ENCODE measurements around the gene FOXG1.

The FOXG1 gene

GRCh38 chr14:28766469-28766955, at the start of gene FOXG1:
FOXG1 (plus strand) TSS chr14:28766787; CDS start chr14:28767280, 493 bp downstream.
- peak; percentile 87 for DNase-seq

- DNase-seq, result no peak
These were observed 47.5 kb upstream of the FOXG1 start for GRCh38 chr14:28719130-28719529.

DNA sequence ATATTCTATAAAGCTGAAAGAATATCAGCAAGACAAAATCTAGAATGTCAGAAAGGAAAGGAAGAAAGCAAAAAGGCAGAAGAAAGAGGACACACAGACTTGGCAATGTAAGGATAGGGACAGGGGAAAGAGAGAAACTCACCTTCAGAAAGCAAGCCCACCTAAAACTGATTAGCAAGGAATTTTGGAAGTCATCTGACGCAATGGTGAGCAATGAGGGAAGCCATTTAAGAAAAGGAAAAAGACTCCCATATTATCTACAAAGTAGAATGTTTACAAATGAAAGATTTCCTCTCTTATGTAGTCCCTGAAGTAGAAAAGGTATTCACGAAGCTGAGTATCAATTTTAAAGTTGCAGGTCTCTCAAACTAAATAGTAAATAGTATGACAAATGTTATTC, 35.2 kb upstream of the FOXG1 start:
- DNase-seq, result no peak

DNA sequence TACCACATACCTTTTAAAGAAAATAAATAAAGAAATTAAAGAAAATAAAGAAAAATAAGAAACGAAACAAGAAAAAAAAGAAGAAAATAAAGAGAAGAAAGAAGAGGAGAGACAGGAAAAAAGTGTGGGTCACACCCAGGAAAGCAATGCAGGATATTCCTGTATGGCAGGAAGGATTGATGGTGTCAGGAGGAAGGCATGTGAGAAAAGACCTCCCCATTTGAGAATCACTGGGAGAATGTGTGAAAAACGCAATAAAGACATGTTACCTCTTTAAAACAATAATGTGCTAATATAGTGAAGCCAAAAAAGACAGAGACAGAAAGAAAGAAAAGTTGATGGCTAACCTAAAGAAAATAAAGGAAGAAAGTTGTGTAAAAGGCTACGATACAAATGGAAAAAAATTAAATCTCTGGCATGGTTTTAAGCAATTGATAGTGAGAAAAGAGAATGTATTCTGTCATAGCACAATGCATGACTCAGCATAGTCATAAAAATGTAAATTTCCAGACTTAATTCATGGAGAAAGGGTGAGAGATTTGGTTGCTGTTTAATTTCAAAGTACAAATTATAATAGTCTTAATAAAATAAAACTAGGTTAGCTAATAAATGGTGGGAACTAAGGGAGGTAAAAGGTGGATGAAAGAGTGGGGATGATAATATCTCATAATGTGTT, 24.3 kb upstream of the FOXG1 start:
- no peak for DNase-seq

DNA sequence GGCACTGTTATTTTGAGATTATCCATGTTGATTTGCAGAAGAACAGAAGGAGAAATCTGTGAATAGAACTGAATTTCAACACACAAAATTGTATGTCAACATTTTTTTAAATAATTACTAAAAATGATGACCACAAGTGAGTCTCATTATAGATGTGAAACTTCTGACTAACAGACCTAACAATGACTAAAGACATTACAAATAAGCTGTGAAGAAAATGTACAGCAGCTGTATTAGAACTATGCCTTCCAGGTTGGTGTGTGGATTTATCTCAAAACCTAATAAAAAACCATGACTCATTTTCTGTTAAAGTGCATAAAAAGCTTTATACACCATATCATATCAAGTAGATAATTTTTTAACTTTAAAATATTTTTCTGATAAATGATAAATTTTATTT, 22.5 kb upstream of the FOXG1 start:
- no peak for DNase-seq

GRCh38 chr14:28745176-28745575, 21.4 kb upstream of the FOXG1 start:
- no peak for DNase-seq

DNA sequence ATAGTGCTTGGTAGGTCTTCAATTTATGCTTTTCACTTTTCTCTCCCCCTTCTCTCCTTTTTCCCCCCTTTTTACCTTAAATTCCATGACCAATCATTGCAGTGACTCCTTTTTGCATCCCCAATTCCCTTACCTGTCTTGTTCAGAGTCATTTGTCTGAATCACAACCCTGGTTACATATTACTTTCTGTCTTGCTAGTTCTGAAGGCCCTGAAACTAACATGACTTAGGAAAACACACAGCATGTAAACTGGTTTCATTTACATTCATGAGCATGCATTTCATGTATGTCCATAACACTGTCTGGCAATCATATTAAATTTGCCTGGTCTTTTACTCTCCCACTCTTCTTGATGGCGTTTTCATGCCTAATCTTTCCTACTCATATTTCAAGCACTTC, 20.3 kb upstream of the FOXG1 start:
- no peak for DNase-seq

- DNase-seq, result peak; percentile 91
These were observed 15.0 kb upstream of the FOXG1 start for GRCh38 chr14:28751467-28752058.

GRCh38 chr14:28754209-28754985, 12.2 kb upstream of the FOXG1 start:
- peak; percentile 92 for DNase-seq

GRCh38 chr14:28755198-28755815, 11.3 kb upstream of the FOXG1 start:
- peak; percentile 54 for DNase-seq

DNA sequence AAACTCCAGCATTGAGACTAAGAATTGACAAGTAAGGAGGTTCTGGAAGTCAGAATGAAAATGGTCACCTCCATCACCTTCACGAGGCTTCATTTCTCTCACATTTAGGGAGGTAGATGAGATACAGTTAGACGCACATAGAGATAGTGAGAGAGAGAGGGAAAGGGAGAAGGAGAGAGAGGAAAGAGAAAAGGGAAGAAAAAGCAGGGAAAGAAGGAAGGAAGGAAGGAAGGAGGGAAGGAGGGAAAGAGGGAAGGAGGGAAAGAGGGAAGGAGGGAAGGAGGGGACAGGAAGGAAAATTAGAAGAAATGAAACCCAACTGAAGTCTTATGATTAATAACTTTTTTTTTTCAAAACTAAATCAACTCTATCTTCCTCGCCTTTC, 10.7 kb upstream of the FOXG1 start:
- DNase-seq, result peak; percentile 43

- peak; percentile 61 for DNase-seq
These were observed 10.2 kb upstream of the FOXG1 start for GRCh38 chr14:28756269-28756883.

DNA sequence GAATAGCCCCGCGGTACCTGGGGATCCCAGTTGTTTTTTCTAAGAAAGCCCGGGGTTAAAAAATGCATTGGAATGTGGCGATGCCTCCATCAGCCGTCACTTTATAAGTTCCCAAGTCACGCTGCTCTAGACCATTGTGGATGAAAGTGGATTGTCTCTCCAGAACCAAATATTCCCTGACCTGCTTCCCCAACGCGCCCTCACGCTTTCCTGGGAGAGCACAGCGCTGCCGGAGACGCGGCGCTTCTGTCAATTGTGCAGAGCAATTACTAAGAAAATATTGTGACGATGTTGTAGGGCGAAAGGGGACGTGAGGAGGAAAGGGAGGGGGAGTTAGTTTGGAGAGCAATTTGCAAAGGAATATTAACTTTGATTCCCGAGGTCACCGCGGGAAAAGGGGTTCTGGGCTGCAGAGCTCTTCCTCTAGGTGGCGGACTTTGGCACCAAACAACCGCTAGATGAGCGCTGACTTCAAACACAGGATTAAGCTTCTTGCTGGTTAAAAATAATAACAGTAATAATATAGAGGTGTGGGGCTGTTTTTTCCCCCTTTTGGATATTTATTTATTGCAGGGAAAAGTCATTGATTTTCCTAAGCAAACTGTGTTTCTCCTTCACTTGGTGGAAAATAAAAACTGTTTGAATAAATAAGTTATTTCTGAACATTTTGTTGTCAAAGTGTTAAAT, 9.6 kb upstream of the FOXG1 start:
- peak; percentile 84 for DNase-seq

- peak; percentile 28 for DNase-seq
These were observed 8.8 kb upstream of the FOXG1 start for GRCh38 chr14:28757786-28758185.

DNA sequence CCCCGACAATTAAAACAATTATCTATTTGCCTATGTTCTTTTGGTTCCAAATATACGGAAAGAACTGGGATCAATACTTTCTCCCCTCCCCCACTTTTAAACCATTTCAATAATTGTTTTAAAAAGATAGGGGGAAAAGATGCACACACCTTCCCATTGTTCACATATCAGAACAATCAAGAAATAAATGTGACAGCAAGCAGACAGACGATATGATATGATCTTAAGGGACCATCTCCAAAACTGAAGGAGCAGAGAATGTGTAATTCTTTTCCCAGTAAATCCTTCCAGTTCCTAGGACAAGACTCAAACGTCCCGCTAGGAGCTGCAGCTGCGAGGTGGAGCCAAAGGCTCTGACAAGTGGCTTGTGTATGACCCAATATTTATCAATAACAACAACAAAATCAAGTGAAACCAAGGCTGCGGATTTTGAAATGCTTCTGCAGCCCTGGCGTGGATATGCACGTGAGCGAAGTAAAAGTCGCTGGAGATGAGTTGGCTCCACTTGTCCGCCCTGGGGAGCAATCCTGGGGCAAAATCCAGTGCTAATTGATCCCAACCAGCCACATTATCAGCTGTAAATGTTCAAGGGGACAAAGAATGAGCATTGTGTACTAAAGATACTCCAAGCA, 8.2 kb upstream of the FOXG1 start:
- DNase-seq, result peak; percentile 64

DNA sequence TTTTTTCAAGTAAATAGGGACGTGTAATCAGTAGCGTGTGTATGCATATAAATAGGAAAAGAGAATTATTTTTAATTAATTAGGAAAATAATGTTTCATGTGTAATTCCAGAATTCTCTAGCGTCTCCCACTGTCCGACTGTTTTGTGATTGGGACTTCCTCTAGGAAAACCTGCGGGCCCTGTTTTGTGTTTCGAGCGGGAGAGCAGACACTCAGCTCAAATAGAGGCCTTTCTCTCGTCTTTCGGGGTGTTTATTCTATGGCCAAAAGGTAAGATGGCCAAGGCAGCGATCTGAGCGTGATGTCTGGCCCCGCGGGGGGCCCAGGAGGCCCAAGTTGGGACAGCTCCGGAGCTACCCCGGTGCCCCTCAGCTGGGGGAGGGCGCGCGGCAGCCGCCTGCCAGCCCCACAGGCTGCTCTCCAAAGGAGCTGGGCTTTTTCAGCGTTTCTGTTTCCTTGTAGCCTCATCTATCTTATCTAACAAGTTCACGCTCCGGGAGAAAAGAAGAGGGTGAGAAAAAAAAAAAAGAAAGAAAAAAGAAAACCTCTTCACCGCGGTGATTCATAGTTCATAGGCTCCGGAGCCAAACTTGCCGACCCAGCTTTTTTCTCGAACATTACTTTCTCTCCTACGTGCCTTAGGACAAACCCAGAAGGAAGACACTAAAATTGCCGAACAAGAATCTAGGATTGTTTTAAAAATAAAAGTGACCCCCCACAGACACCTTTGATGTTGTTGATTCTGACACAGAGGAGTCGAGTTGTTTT, 7.5 kb upstream of the FOXG1 start:
- DNase-seq, result no peak

DNA sequence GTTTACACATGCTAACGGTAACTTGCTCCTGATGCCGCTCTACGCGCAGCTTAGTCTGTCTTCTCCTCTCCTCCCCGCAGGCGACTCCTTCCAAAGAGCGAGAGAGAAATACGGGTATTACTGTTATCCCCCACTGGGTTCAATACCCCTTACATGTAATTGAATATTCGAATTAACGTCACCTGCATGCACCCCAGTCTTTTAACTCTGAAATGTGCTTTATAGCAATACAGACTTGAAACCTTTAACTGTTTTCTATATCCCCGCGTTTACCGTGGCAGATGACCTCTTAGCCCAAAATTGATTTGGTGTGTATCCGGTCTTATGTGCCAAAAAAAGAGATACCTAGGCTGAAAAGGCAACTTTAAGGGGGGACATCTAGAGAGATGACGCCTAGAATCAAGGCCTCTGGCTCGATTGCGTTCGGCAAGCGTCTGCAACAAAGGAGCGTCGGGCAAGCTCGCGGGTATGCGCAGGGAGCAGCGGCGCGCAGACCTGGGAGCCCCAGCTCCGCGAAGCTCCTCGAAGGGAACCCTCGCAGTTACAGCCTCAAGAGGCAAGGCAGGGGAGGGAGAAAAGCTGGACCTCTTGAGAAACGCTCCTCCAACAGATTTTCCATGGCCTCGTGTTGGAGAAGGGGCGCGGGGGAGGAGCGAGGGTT, 6.8 kb upstream of the FOXG1 start:
- peak; percentile 82 for DNase-seq

GRCh38 chr14:28760431-28760996, 6.1 kb upstream of the FOXG1 start:
- DNase-seq, result no peak

DNA sequence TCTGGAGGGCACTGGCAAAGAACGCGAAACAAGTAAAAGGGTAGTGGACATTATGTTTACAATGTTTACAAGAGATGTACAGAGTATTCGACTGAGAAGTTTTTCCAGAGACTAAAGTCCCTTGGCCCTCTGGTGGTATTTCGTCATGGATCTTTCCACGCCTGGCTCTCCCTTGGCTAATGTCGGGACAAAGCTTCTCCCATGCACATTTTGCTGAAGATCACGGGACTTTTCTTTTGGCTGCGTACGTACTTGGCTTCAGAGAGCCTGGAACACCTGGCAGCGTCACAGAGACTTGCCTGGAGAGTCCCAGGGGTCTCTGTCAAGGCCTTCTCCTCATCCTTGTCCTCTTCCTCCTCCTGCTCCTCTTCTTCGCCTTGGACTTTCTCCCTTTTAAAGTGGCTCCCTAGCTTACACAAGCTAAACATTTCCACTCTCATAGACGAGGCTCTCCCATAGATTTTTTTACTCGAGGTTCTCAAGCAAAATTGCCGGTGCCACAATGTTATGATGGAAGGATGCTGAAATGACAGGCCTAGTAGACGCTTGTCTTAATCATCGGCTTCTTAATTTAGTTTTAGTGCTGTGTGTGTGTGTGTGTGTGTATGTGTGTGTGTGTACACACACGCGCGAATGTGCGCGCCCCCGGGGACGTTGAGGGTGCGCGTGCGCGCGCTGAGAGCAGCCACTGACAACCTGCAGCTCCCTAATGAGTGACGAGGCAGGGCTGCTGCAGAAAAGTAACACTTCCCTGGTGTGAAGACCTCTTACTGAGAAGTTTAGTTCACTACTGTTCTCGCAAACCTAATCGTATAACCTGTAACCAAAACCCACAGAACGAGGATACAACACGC, 4.9 kb upstream of the FOXG1 start:
- DNase-seq, result peak; percentile 49

Measured in eye (tissue), 1 donor.